Loucy (cell line): Measurements from ENCODE around the gene ZNHIT1.

ENCODE experiments used
- H2AFZ ChIP-seq: fragments of 200-600 bp; sonication (generic); 2 replicates; pipeline ENCODE4 v1.6.0; 2016; ENCODE audit warnings: antibody characterized with exemption, mild to moderate bottlenecking, low read length, moderate library complexity
- H3F3A ChIP-seq: fragments of 200-600 bp; 2 replicates; pipeline ENCODE4 v1.6.0; 2016; ENCODE audit warnings: antibody characterized with exemption, low read depth, mild to moderate bottlenecking
- H3K27me3 ChIP-seq: fragments of 200-600 bp; sonication (generic); 2 replicates; pipeline ENCODE4 v1.6.1; 2014; ENCODE audit warnings: low read length, mild to moderate bottlenecking; ENCODE audit not compliant: insufficient read depth, poor library complexity, severe bottlenecking
- H3K36me3 ChIP-seq: fragments of 200-600 bp; sonication (generic); 2 replicates; pipeline ENCODE4 v1.6.1; 2016; ENCODE audit warnings: low read length; ENCODE audit not compliant: insufficient read depth
- H3K4me1 ChIP-seq: fragments of 200-600 bp; sonication (generic); 2 replicates; pipeline ENCODE4 v1.5.1; 2014; ENCODE audit warnings: low read length, mild to moderate bottlenecking; ENCODE audit not compliant: insufficient read depth, poor library complexity, severe bottlenecking
- H3K4me2 ChIP-seq: fragments of 200-600 bp; sonication (generic); 2 replicates; pipeline ENCODE4 v1.6.0; 2014; ENCODE audit warnings: antibody characterized with exemption, low read length, low read depth, mild to moderate bottlenecking; ENCODE audit not compliant: poor library complexity, severe bottlenecking
- H3K4me3 ChIP-seq: fragments of 200-600 bp; sonication (generic); 2 replicates; pipeline ENCODE4 v1.5.1; 2014; ENCODE audit warnings: low read length, mild to moderate bottlenecking, mixed read lengths; ENCODE audit not compliant: poor library complexity, severe bottlenecking
- H3K79me2 ChIP-seq: fragments of 200-600 bp; sonication (generic); 2 replicates; pipeline ENCODE4 v1.6.1; 2014; ENCODE audit warnings: low read length; ENCODE audit not compliant: insufficient read depth
- H3K9ac ChIP-seq: fragments of 200-600 bp; sonication (generic); 2 replicates; pipeline ENCODE4 v1.6.0; 2014; ENCODE audit warnings: mild to moderate bottlenecking, low read depth, low read length, moderate library complexity; ENCODE audit not compliant: poor library complexity, severe bottlenecking
- H3K9me2 ChIP-seq: fragments of 200-600 bp; sonication (generic); replicated peaks from 2 replicates; pipeline ENCODE4 v1.6.1; 2016; ENCODE audit warnings: low read depth, low read length, mixed read lengths
- H3K9me3 ChIP-seq: fragments of 200-600 bp; sonication (generic); 2 replicates; pipeline ENCODE4 v1.6.1; 2014; ENCODE audit warnings: mild to moderate bottlenecking, antibody characterized with exemption, low read length, low read depth; ENCODE audit not compliant: insufficient read depth
- H4K20me1 ChIP-seq: fragments of 200-600 bp; sonication (generic); 2 replicates; pipeline ENCODE4 v1.6.0; 2014; ENCODE audit warnings: antibody characterized with exemption, low read length, mild to moderate bottlenecking; ENCODE audit not compliant: insufficient read depth, poor library complexity, severe bottlenecking
- EZH2phosphoT487 ChIP-seq: fragments of 200-600 bp; IDR thresholded peaks from 2 replicates; pipeline ENCODE4 v1.6.1; 2018; ENCODE audit warnings: antibody characterized with exemption, mild to moderate bottlenecking, moderate library complexity, borderline replicate concordance
- TF ChIP-seq, protein P1 (sequence below): fragments of 200-600 bp; sonication (generic); conservative IDR thresholded peaks from 2 replicates; pipeline ENCODE4 v1.5.1; 2014; ENCODE audit warnings: mild to moderate bottlenecking, antibody characterized with exemption, low read length

Gene ZNHIT1

DNA sequence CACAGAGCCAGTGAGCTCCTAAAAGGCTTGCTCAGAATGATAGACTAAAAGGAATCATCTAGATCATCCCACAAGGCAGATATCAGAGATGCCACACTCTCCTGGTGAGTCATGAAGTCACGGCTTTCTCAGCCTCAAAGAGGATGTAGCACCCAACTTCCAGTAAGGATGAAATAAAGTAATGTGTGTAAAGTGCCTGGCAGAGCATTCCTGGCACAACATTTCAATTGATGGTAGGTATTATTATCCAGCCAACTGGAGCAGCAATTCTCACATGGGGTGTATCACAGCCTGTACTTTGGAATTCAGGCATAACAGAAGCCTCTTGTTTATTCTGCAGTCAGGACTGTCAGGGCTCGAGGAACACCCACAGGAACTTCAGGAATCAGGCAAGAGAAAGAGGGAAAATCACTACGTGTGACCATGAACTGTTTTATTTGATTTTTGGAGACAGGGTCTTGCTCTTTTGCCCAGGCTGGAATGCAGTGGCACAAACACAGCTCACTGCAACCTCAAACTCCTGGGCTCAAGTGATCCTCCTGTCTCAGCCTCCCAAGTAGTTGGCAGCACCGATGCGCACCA lies 32.6 kb upstream of the ZNHIT1 start:
- Histone ChIP-seq H3K9me2 (no peaks in the 10 kb centered on the region), H3K9ac (no peak overlapping the region), H2AFZ (no peak overlapping the region), H3K4me2 (no peak overlapping the region), H3K4me1 (no peaks in the 10 kb centered on the region), H3K27me3 (no peaks in the 10 kb centered on the region), H3K79me2 (no peaks in the 10 kb centered on the region), H3K9me3 (no peaks in the 10 kb centered on the region), H3K4me3 (no peak overlapping the region), H3F3A (no peaks in the 10 kb centered on the region), H3K36me3 (no peaks in the 10 kb centered on the region), H4K20me1 (no peaks in the 10 kb centered on the region)
- TF ChIP-seq EZH2phosphoT487 = no peak

DNA sequence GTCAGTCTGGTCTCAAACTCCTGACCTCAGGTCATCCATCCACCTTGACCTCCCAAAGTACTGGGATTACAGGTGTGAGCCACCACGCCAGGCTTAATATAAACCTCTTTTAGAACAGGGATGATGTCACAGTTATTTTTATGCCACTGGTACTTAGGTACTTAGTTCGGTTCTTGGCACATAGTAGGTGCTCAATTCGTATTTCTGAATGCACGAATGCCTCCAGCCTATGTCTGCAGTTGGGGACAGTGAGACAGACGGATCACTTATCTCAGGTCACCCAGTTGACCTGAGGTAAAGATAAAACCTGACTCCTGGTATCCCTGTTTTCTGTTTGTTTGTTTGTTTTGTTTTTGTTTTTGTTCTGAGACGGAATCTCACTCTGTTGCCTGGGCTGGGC lies 31.8 kb upstream of the ZNHIT1 start:
- Histone ChIP-seq H3K79me2 (no peaks in the 10 kb centered on the region), H3F3A (no peaks in the 10 kb centered on the region), H3K36me3 (no peaks in the 10 kb centered on the region), H4K20me1 (no peaks in the 10 kb centered on the region), H3K4me3 (no peak overlapping the region), H2AFZ (no peak overlapping the region), H3K9ac (no peak overlapping the region), H3K4me1 (no peaks in the 10 kb centered on the region), H3K4me2 (no peak overlapping the region), H3K27me3 (no peaks in the 10 kb centered on the region), H3K9me2 (no peaks in the 10 kb centered on the region), H3K9me3 (no peaks in the 10 kb centered on the region)
- no peak for TF ChIP-seq EZH2phosphoT487
- TF ChIP-seq, protein P1, sequence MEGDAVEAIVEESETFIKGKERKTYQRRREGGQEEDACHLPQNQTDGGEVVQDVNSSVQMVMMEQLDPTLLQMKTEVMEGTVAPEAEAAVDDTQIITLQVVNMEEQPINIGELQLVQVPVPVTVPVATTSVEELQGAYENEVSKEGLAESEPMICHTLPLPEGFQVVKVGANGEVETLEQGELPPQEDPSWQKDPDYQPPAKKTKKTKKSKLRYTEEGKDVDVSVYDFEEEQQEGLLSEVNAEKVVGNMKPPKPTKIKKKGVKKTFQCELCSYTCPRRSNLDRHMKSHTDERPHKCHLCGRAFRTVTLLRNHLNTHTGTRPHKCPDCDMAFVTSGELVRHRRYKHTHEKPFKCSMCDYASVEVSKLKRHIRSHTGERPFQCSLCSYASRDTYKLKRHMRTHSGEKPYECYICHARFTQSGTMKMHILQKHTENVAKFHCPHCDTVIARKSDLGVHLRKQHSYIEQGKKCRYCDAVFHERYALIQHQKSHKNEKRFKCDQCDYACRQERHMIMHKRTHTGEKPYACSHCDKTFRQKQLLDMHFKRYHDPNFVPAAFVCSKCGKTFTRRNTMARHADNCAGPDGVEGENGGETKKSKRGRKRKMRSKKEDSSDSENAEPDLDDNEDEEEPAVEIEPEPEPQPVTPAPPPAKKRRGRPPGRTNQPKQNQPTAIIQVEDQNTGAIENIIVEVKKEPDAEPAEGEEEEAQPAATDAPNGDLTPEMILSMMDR = no peak

DNA sequence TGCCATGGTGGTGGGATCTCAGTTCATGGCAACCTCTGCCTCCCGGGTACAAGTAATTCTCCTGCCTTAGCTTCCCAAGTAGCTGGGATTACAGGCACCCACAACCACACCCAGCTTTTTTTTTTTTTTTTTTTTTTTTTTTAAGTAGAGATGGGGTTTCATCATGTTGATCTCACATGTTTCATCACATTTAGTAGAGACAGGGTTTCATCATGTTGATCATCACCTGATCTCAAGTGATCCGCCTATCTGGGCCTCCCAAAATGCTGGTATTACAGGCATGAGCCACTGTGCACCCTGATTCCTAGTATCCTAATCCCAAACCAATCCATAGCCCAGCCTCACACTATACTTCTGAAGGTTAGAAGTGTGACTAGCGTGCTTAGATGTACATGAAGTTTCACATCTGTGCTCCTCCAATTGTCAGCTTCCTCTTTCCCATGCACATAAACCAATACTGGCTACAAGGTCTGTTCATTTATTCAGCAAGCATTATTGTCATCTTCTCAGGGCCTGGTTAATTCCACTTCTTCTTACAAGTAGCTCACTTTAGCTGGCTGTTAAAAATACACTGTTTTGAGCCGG lies 31.0 kb upstream of the ZNHIT1 start:
- H2AFZ ChIP-seq = no peak overlapping the region
- H3K4me1 ChIP-seq = no peaks in the 10 kb centered on the region
- H3K36me3 ChIP-seq = no peaks in the 10 kb centered on the region
- H3K9me2 ChIP-seq = no peaks in the 10 kb centered on the region
- no peaks in the 10 kb centered on the region for H3K27me3 ChIP-seq
- H3F3A ChIP-seq = no peaks in the 10 kb centered on the region
- no peak overlapping the region for H3K9ac ChIP-seq
- no peaks in the 10 kb centered on the region for H3K9me3 ChIP-seq
- H3K79me2 ChIP-seq = no peaks in the 10 kb centered on the region
- H3K4me2 ChIP-seq = no peak overlapping the region
- TF ChIP-seq EZH2phosphoT487 = no peak
- TF ChIP-seq, protein P1 = no peak
- H3K4me3 ChIP-seq = no peak overlapping the region
- H4K20me1 ChIP-seq = no peaks in the 10 kb centered on the region

DNA sequence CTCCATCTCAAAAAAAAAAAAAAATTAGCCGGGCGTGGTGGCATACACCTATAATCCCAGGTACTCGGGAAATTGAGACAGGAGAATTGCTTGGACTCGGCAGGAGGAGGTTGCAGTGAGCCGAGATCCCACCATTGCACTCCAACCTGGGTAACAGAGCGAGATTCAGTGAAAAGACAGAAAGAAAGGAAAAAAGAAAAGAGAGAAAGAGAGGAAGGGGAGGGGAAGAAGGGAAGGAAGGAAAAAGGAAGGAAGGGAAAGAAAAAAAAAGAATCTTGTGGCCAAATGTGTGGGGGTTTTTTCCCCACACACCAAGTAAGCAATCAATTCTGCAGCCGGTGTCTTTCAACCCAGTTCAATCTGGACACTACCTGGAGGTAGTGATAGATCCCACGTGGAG lies 28.9 kb upstream of the ZNHIT1 start:
- no peaks in the 10 kb centered on the region for H3K9me3 ChIP-seq
- H4K20me1 ChIP-seq = no peaks in the 10 kb centered on the region
- H3K4me1 ChIP-seq = peaks cover 2% of the 10 kb centered on the region
- H3K9ac ChIP-seq = no peak overlapping the region
- no peaks in the 10 kb centered on the region for H3K27me3 ChIP-seq
- no peak overlapping the region for H3K4me3 ChIP-seq
- no peak overlapping the region for H2AFZ ChIP-seq
- no peak for TF ChIP-seq EZH2phosphoT487
- TF ChIP-seq, protein P1 = no peak
- H3K36me3 ChIP-seq = no peaks in the 10 kb centered on the region
- no peak overlapping the region for H3K4me2 ChIP-seq
- H3F3A ChIP-seq = no peaks in the 10 kb centered on the region
- H3K79me2 ChIP-seq = no peaks in the 10 kb centered on the region
- H3K9me2 ChIP-seq = no peaks in the 10 kb centered on the region
